MM.1S (cell line): ENCODE results near the gene FABP7.
"Not testable (repeated sequence)": the region's sequence is repeated elsewhere in the genome, so short reads cannot be mapped to it uniquely, and the experiment has no call there.

Source experiments
- DNase-seq: peaks from one replicate; pipeline ENCODE4 v3.0.0-alpha.2; 2015
- H2AFZ ChIP-seq: fragments of 300-600 bp; sonication (generic); 2 replicates; pipeline ENCODE4 v1.6.0; 2016; ENCODE audit warnings: antibody characterized with exemption, low read length
- H3F3A ChIP-seq: fragments of 300-600 bp; sonication (generic); 2 replicates; pipeline ENCODE4 v1.6.1; 2016; ENCODE audit warnings: mild to moderate bottlenecking, antibody characterized with exemption, low read length, moderate library complexity, mixed read lengths; ENCODE audit not compliant: insufficient read depth
- H3K27ac ChIP-seq: fragments of 300-600 bp; sonication (generic); 2 replicates; pipeline ENCODE4 v1.5.1; 2016; ENCODE audit warnings: mild to moderate bottlenecking, low read length
- H3K27me3 ChIP-seq: fragments of 300-600 bp; sonication (generic); replicated peaks from 2 replicates; pipeline ENCODE4 v1.6.0; 2016; ENCODE audit warnings: low read length; ENCODE audit not compliant: insufficient read depth
- H3K36me3 ChIP-seq: fragments of 300-600 bp; sonication (generic); replicated peaks from 2 replicates; pipeline ENCODE4 v1.6.1; 2016; ENCODE audit warnings: mild to moderate bottlenecking, low read length, mixed read lengths; ENCODE audit not compliant: insufficient read depth
- H3K4me1 ChIP-seq: fragments of 300-600 bp; sonication (generic); 2 replicates; pipeline ENCODE4 v1.6.1; 2016; ENCODE audit warnings: low read length, mixed read lengths
- H3K4me2 ChIP-seq: fragments of 300-600 bp; sonication (generic); 2 replicates; pipeline ENCODE4 v1.6.0; 2016; ENCODE audit warnings: low read depth, low read length
- H3K4me3 ChIP-seq: fragments of 300-600 bp; sonication (generic); 2 replicates; pipeline ENCODE4 v1.5.1; 2016; ENCODE audit warnings: low read length, mixed read lengths
- H3K79me2 ChIP-seq: fragments of 300-600 bp; sonication (generic); 2 replicates; pipeline ENCODE4 v1.6.1; 2016; ENCODE audit warnings: mixed run types, low read length, mixed read lengths
- H3K9ac ChIP-seq: fragments of 300-600 bp; sonication (generic); 2 replicates; pipeline ENCODE4 v1.6.1; 2016; ENCODE audit warnings: low read length, mixed read lengths
- H3K9me2 ChIP-seq: fragments of 300-600 bp; sonication (generic); replicated peaks from 2 replicates; pipeline ENCODE4 v1.6.1; 2016; ENCODE audit warnings: mild to moderate bottlenecking, low read length, mixed read lengths; ENCODE audit not compliant: insufficient read depth
- H3K9me3 ChIP-seq: fragments of 300-600 bp; sonication (generic); replicated peaks from 2 replicates; pipeline ENCODE4 v1.6.1; 2016; ENCODE audit warnings: mild to moderate bottlenecking, low read length, mixed read lengths; ENCODE audit not compliant: insufficient read depth
- H4K20me1 ChIP-seq: fragments of 300-600 bp; sonication (generic); 2 replicates; pipeline ENCODE4 v1.6.1; 2016; ENCODE audit warnings: mild to moderate bottlenecking, low read length, moderate library complexity, mixed read lengths; ENCODE audit not compliant: insufficient read depth
- CTCF ChIP-seq: fragments of 300-600 bp; sonication (generic); IDR thresholded peaks from 2 replicates; pipeline ENCODE4 v1.5.1; 2016; ENCODE audit warnings: antibody characterized with exemption, low read length, mixed read lengths
- EZH2 ChIP-seq: fragments of 300-600 bp; sonication (generic); optimal IDR thresholded peaks from 2 replicates; pipeline ENCODE3; 2017; ENCODE audit warnings: low read depth, mild to moderate bottlenecking, antibody characterized with exemption, low read length, mixed read lengths
- EZH2phosphoT487 ChIP-seq: fragments of 300-600 bp; sonication (generic); IDR thresholded peaks from 2 replicates; pipeline ENCODE4 v1.6.1; 2018; ENCODE audit warnings: antibody characterized with exemption, low read length

FABP7 gene

DNA sequence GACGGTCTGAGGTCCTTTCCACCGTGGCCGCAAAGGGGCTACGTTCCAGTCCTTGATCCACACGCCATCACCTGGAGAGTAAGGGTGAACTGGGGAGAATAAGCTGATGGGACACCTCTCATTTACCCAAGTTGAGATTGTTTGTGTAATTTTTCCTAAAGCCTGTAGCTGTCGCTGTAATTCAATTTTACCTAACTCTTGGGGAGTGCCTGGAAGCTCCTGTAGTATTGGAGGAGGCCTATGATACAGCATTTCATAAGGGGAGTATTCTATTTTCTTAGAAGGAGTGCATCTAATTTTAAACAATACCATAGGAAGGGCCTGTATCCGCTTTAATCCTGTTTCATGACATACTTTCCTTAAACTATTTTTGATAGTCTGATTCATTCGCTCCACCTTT lies 35.3 kb upstream of the FABP7 start:
- not testable (repeated sequence) for H2AFZ ChIP-seq, H3F3A ChIP-seq, H3K9ac ChIP-seq, H3K4me2 ChIP-seq, H3K36me3 ChIP-seq, H3K9me2 ChIP-seq, H3K4me3 ChIP-seq, H3K27me3 ChIP-seq, H3K79me2 ChIP-seq, H3K4me1 ChIP-seq, H3K27ac ChIP-seq, H4K20me1 ChIP-seq, H3K9me3 ChIP-seq
- peak; percentile 14 for DNase-seq
- TF ChIP-seq CTCF: peak; percentile 37

DNA sequence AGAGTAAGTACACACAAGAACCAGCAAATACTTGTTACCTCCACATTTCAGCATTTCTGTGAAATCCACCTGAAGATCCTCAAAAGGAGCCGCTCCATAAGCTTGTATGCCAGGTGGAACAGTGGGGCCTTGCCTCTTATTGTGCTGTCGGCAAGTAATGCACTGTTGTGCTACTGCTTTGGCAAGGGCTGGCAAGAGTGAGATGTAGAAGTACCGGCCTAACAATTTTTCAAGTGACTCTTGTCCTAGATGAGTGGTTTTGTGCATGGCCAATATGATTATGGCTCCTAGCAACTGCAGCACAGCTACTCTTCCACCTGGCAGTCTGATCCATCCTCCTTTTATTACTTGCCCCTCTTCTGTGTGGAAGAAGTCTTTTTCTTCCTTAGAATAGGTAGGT lies 34.7 kb upstream of the FABP7 start:
- not testable (repeated sequence) for H3K9me3 ChIP-seq, H2AFZ ChIP-seq, H3K4me2 ChIP-seq, DNase-seq, H3K27me3 ChIP-seq, H3K4me3 ChIP-seq, H3K9me2 ChIP-seq, H3K27ac ChIP-seq, H3F3A ChIP-seq, H3K9ac ChIP-seq, H3K4me1 ChIP-seq, H3K79me2 ChIP-seq, H4K20me1 ChIP-seq, H3K36me3 ChIP-seq

DNA sequence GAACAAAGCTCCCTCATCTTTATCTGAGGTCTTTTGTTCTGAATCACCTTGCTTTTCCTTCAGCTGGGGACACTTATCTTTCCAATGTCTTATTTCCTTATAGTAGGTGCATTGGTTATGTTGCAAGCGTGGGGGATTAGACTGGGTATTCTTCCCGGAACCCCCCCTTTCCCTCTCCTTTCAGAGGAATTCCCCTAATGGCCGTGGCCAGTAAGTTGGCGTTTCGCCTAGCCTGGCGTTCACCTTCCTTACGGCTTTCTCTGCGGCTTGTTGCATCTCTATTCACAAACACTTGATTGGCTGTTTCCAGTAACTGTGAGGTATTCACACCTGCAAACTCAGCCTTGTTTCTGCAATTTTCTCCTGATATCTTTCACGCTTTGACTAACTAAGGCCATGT lies 32.8 kb upstream of the FABP7 start:
- DNase-seq: no peak
- no peak overlapping the region for H2AFZ ChIP-seq
- TF ChIP-seq EZH2: no peak
- TF ChIP-seq CTCF: no peak
- TF ChIP-seq EZH2phosphoT487: no peak
- H3K4me2 ChIP-seq: no peak overlapping the region
- no peak overlapping the region for H3K27ac ChIP-seq
- H3K27me3 ChIP-seq: no peaks in the 10 kb centered on the region
- H3K36me3 ChIP-seq: no peaks in the 10 kb centered on the region
- H4K20me1 ChIP-seq: no peaks in the 10 kb centered on the region
- no peaks in the 10 kb centered on the region for H3K9me2 ChIP-seq
- H3K4me1 ChIP-seq: peaks cover 3% of the 10 kb centered on the region; the same call in 1 of the 2 replicates
- no peaks in the 10 kb centered on the region for H3F3A ChIP-seq
- no peak overlapping the region for H3K9ac ChIP-seq
- H3K4me3 ChIP-seq: no peak overlapping the region
- no peaks in the 10 kb centered on the region for H3K79me2 ChIP-seq
- H3K9me3 ChIP-seq: no peaks in the 10 kb centered on the region

DNA sequence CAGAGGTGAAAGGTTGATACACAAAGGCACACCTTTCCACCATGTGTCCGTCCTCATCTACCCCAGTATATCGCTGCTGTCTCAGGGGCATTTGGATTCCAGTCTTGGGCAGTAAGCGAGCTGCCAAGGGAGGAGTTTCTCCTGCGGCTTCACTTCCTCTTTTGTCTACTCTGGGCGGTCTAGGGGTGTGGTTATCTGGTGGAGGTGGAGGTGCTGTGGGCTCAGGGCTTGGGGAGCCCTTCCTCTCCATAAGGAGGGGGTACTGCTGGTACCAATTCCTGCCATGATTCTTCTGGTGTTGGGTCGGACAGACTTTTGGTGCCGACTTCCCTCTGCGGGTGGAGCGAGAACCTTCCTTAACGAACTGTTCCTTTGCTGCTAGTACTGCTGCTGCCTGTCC lies 31.9 kb upstream of the FABP7 start:
- Histone ChIP-seq H2AFZ (no peak overlapping the region), H3K9me2 (no peaks in the 10 kb centered on the region), H3K27me3 (no peaks in the 10 kb centered on the region), H3K4me3 (no peak overlapping the region), H3K27ac (no peak overlapping the region), H4K20me1 (no peaks in the 10 kb centered on the region), H3K79me2 (no peaks in the 10 kb centered on the region), H3F3A (no peaks in the 10 kb centered on the region), H3K9me3 (no peaks in the 10 kb centered on the region), H3K9ac (no peak overlapping the region), H3K4me1 (peaks cover 3% of the 10 kb centered on the region; the same call in 1 of the 2 replicates), H3K36me3 (no peaks in the 10 kb centered on the region), H3K4me2 (no peak overlapping the region)
- peak; percentile 18 for DNase-seq
- TF ChIP-seq EZH2phosphoT487 (no peak), CTCF (no peak), EZH2 (no peak)

DNA sequence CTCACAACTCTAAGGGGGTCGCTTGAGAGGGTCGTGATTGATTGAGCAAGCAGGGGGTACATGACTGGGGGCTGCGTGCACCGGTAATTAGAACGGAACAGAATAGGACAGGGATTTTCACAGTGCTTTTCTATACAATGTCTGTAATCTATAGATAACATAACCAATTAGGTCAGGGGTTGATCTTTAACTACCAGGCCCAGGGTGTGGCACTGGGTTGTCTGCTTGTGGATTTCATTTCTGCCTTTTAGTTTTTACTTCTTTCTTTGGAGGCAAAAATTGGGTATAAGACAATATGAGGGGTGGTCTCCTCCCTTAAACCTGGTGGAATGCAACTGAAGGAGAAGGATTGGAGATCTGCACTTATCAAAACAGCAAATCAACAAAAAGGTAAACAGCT lies 30.6 kb upstream of the FABP7 start:
- not testable (repeated sequence) for H3K79me2 ChIP-seq, H3K4me3 ChIP-seq, H3K9me2 ChIP-seq, H3K4me2 ChIP-seq, H3K27me3 ChIP-seq, H3F3A ChIP-seq, H3K9me3 ChIP-seq, DNase-seq, H3K27ac ChIP-seq, H4K20me1 ChIP-seq, H3K36me3 ChIP-seq, H3K9ac ChIP-seq, H3K4me1 ChIP-seq, H2AFZ ChIP-seq
